GM21825 (cell line): ENCODE data around the gene ATP6V0A1.
"Not testable (repeated sequence)": the region's sequence is repeated elsewhere in the genome, so short reads cannot be mapped to it uniquely, and the experiment has no call there.

Source experiments
- ATAC-seq: cut with Tn5 transposase; IDR thresholded peaks from one replicate; pipeline ENCODE4 v1.9.1; 2021; ENCODE audit warnings: mild to moderate bottlenecking, moderate library complexity; ENCODE audit not compliant: unreplicated experiment

Gene ATP6V0A1

DNA sequence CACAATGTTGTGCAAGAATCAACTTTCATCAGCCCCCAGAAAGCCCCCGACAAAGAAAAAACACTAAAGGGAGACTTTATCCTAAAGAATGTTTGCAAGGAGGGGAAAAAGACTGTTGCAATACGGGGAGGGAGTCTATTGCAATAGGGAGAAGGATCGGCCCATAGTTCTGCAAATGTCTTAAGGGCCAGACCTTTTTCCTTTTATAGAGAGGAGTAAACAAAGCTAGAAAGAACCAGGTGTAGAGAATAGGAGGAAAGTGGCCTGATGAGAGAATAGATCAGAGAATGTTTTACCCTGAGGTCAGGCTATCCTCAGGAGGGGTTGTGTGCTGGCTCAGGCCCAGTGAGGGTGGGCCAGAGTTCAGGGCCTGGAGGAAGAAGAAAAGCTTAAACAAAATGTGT lies 26.9 kb upstream of the ATP6V0A1 start:
- ATAC-seq, result no peak

DNA sequence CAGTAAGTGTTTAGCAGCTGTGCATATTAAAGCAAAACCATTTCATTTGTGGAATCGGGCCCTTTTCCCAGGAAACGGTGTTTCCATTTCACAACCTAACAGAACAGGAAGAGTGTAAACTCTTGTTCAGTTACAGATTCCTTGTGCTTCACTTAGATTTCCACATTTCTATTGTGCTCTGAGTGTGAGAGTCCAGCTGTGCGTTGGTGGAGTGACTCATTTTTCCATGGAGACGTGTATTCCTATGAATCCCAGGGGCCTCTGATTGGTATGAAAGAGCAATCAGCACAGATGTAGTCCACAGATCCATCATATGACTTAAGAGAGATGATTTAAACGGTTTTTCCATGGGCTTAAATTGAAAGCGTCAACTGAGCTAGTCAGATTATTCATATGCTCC lies 22.3 kb upstream of the ATP6V0A1 start:
- no peak for ATAC-seq

DNA sequence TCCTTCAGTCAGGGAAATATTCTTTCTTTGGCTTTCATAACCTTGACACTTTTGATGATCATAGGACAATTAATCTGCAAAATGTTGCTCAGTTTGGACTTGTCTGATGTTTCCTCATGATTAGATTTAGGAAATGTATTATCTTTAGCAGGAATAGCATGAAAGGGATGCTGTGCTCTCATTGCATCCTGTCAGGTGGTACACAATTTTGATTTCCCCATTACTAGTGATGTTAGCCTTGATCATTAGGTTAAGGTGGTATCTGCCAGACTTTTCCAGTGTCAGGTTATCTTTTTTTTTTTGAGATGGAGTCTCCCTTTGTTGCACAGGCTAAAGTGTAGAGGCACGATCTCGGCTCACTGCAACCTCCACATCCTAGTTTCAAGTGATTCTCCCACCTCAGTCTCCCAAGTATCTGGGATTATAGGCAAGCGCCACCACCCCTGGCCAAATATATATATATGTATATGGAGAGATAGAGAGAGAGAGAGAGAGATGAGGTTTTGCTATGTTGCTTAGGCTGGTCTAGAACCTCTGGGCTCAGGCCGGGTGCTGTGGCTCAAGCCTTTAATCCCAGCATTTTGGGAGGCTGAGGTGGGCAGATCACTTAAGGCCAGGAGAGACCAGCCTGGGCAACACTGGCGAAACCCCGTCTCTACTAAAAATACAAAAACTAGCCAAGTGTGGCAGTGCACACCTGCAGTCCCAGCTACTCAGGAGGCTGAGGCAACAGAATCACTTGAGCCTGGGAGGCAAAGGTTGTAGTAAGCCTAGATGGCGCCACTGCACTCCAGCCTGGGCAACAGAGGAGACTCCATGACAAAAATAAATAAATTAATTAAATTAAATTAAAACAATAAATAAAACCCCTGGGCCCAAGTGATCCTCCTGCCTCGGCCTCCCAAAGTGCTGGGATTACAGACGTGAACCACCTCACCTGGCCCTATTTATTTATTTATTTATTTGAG lies 19.8 kb upstream of the ATP6V0A1 start:
- no peak for ATAC-seq

DNA sequence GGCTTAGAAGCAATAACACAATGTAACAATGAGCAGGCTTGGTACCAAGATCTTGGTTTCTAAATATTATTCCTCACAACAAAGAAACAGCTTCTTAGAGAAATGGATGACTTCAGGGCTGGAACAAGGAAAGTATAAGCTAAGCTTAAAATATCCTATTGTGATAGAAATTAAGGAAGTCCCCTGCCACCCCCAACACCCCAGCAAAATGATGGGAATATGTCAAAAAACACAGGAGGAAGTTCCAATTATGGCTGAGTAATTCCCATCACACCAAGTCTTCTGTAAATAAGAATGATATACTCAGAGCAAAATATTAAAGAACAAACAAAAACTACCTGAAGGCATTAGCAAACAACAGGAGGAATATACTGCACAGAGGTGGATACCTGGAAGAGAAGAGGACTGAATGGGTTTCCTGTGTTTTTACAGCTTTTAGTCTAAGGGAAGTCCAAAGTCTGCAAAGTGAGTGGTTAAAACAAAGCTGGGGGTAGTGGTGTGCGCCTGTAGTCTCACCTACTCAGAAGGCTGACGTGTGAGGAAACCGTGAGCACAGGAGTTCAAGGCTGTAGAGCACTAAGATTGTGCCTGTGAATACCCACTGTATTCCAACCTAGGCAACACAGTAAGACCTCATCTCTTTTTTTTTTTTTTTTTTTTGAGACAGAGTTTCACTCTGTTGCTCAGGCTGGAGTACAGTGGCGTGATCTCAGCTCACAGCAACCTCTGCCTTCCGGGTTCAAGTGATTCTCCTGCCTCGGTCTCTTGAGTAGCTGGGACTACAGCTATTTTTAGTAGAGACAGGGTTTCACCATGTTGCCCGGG lies 17.1 kb upstream of the ATP6V0A1 start:
- no peak for ATAC-seq

DNA sequence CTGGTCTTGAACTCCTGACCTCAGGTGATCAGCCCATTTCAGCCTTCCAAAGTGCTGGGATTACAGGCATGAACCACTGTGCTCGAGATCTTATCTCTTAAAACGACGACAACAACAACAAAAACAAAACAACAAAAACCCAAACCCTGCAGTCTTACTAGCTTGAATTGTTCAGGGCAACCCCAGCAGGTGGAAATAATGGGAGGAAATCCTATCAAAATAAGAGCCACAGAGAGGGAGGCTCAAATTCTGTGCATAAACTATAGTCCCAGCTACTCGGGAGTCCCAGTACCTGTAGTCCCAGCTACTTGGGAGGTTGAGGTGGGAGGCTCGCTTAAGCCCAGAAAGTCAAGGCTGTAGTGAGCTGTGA lies 16.5 kb upstream of the ATP6V0A1 start:
- ATAC-seq, result no peak

DNA sequence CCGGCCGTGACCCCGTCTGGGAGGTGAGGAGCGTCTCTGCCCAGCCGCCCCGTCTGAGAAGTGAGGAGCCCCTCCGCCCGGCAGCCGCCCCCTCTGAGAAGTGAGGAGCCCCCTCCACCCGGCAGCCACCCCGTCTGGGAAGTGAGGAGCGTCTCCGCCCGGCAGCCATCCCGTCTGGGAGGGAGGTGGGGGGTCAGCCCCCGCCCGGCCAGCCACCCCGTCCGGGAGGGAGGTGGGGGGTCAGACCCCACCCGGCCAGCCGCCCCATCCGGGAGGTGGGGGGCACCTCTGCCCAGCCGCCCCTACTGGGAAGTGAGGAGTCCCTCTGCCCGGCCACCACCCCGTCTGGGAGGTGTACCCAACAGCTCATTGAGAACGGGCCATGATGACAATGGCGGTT lies 9.5 kb upstream of the ATP6V0A1 start:
- not testable (repeated sequence) for ATAC-seq

DNA sequence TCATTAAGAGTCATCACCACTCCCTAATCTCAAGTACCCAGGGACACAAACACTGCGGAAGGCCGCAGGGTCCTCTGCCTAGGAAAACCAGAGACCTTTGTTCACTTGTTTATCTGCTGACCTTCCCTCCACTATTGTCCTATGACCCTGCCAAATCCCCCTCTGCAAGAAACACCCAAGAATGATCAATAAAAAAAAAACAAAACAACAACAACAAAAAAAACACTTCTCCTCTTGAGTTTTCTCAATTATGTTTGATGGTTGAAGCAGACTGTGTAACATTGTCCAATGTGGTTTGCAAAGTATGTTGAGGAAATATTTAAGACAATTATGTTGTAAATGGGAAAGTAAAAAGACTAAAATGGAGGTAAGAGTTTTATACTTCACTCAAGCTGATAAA lies 8.8 kb upstream of the ATP6V0A1 start:
- not testable (repeated sequence) for ATAC-seq

DNA sequence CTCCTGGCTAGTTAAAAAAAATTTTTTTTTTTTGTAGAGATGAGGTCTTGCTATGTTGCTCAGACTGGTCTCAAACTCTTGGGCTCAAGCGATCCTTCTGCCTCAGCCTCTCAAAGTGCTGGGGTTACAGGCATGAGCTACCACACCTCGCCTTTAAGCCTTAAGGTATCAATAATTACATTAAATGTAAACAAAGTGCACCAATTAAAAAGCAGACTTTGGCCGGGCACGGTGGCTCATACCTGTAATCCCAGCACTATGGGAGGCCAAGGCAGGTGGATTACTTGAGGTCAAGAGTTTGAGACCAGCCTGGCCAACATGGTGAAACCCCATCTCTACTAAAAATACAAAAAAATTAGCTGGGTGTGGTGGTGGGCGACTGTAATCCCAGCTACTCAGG lies 7.4 kb upstream of the ATP6V0A1 start:
- ATAC-seq, result not testable (repeated sequence)

DNA sequence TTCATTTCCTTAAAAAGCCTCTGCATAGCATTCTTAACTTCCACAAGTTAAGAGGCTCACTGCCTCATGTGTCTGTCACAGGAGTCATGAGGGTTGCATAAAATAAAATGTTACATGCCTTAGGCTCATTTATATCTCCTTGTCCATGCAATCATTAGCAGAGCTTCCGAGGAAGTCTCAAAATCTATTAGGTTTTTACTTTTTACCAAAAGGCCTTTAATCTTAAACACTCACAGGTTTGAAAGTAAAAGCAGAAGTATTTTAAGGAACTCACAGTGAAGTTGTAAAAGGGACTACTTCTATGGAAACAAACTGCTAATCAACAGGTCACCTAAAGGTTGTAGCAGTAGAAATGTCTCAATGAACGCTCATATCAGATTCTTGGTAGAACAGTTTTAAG lies 5.2 kb upstream of the ATP6V0A1 start:
- ATAC-seq, result no peak

DNA sequence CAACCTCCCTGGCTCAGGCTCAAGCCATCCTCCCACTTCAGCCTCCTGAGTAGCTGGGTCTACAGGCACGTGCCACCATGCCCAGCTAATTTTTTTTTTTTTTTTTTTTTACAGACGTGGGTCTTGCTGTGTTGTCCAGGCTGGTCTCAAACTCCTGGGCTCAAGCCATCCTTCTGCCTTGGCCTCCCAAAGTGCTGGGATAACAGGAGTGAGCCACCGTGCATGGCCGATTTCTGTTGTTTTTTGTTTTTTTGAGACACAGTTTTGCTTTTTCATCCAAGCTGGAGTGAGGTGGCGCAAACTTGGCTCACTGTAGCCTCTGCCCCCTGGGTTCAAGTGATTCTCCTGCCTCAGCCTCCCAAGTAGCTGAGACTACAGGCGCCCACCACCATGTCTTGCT lies 3.7 kb upstream of the ATP6V0A1 start:
- not testable (repeated sequence) for ATAC-seq

DNA sequence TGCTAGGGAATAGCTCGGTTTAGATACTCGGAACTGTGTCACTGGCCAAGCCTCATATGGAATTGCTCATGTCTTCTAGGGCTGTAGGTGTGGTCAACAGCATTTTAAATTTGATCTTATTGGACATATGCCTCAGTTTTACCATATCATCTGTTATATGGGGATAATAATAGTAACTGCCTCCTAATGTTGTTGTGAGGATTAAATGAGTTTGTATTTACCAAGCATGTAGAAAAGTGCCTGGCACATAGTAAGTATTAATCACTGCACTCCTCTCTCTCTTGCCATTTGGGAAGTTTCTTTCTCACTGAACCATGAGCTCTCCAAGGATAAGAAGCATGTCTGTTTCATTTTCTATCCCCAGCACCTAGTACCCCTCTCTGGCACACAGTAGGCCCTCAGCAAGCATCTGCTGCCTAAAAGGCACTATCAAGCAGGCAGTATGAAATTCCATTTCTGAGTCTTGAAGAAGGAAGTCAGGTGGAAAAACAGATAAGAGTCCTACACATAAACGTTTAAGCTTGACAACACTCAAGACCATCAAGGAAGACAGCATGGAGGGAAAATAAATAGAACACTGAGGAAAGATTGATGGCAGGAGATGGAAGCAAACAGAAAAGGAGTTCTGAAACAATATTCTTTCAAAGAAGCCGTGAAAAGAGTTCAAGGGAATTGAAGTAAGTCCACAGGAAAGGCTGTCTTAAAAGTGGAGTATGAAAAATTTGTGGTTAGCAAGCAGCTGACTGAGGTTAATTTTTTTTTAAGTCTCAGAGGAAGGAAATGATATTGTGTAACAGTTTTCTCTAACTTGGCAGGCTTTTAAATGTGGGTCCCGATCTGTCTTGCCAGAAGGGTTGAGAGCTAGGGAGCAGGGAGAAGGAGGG lies 2.2 kb upstream of the ATP6V0A1 start:
- ATAC-seq, result peak; percentile 31

DNA sequence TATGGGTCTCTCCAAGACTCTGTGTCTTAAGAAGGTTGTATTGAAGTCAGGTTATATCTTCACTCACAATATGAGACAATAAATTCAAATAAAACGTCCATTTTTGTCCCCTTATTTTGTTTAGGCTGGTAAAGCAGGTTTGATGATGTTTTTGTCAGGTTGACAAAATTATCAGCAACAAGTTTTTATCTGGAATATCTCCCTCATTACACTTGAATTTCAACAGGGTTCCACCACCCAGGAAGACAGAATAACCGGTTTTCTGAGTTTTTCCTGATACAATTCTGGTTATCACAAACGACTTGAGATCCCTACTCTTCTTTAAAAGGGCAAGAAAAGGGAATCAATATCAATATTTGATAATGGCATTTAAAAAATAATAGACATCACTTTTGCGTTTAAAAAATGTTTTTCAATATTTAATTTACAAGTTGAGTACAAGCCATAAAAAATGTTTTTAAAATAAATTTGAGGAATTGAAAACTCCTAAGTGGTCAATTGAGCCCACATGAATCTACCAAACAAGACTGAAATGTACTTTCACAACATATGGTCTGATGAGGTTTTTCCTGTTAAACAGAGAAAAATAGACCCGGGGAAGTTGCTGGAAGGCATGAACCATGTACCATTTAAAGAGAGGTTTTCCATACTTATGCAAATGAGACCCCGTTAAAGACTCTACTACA lies 1.4 kb upstream of the ATP6V0A1 start:
- ATAC-seq, result no peak

DNA sequence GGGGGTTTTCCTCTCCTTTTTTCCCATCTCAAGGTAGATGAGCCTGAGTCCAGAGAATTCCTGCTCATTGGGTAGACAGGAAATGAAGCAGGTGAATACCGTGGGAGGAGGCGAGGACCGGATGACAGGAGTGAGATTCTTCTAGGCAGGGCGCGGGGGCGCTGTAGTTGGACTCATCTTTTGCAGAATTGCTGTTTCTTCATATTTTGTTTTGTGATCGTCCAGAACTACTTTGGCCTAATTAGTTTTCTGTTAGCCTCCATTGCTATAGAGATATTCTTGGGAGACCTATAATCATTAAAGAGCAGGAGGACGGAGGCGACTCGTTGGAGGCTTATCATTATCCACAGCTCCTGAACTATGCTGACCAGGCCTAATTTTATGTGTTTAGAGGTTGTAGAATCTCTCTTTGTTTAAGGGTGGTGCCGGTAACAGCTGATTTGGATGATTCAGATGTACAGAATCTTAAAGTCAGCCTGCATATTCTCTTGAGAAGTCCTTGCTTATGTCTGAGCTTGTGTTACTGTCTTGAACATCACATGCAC lies 650 bp downstream of the ATP6V0A1 start:
- no peak for ATAC-seq

DNA sequence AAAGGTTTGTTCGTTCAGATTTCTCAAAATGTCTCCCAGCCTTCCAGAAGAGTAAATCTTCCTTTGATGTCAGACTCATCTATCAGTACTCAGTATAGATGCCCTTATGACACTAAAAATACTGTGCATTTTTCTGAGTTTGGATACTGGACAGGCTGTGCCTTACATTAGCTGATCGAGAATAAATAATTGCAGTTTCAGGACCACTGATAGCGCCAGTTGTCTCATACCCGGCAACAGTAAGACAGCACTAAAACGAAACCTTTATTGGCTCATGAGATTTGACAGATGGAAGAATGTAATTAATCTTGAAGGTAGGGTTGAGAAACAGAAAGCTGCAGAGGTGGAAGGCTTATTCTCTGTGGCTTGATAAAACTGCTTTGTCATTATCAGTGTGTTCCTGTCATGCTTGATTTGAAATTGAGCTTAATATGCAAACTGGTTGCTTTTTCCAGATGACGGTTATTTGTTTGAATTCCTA lies 1.2 kb downstream of the ATP6V0A1 start:
- no peak for ATAC-seq

DNA sequence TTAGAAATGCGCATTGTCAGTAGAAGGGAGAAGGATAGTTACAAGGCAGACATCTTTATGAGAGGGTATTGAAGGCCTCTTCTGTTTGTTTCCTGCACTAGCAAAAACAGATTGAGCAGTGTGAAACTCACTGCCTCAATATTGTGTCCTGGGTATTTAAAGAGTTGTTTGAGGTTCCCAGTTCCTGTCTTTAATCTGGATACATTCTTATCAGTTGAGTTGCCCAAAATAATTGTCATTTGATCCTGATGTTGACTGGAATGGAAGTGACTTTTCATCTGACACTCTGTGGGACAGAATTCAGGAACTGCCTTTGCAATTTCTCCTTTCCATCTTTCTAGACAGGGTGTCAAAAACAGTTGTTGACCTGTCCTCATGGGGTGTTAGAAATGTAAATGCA lies 1.7 kb downstream of the ATP6V0A1 start:
- no peak for ATAC-seq

DNA sequence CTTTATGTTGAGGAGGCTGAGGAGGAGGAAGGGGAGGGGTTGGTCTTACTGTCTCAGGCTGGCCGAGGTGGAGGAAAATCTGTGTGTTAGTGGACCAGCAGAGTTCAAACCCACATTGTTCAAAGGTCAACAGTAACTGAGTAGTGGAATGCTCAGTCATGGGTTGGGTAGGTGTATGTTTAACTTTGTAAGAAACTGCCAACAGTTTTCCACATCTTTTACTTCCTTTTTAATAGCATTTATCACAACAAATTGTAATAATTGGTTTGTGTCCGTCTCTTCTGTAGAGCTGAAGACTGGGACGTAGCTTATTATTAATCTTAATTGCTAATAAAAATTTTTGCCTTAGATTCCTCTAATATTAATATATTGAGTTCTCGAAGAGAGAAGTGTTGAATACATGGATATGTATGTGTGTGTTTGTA lies 5.3 kb downstream of the ATP6V0A1 start:
- no peak for ATAC-seq

DNA sequence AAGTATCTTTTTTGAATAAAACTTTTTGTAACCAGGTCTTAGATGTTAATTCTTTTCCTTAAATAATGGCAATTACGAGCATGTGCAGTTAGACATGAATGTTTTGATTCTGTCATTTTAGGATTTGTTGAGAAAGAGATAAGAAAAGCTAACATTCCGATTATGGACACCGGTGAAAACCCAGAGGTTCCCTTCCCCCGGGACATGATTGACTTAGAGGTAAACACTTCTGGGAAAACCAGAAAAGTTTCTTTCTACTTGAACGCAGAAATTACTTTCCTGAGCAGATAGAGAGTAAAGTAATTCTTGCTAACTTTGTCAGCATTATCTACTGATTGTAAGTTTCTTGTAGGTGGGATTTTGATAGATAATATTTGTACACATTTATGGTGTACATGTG lies 9.2 kb downstream of the ATP6V0A1 start:
- ATAC-seq, result no peak

DNA sequence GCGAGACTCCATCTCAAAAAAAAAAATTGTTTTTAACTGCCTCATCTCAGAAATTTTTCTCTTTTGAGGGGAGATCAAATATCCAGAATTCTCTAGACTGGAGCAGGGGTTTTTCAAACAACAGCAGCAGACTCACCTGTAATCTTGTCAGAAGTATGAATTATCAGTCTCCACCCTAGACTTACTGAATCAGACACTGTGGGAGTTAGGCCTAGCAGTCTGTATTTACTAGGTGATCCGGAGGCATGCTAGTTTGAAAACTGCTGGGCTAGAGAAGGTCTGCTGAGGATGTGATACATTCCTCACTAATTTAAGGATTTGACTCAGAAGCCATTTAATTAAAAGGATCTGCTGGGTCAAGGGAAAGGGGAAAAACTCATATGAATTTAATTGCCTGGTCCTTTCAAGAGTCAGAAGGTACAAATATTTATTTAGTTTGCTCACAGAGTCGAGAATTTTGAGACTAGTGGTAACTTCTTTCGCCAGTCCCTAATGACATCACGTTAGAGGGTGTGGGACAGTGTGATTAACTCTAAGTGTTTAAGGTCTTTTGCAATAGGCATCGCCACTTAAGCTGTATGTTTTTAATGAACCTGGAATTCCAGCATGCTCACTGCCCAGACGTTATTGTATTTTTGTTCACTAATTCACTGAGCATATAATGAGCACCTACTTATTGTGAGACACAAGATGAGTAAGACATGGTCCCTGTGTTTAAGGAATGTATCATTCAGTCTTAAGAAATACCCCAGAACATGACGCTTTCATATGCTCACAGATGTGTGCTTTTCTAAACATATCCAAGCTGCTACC lies 14.2 kb downstream of the ATP6V0A1 start:
- ATAC-seq, result no peak

DNA sequence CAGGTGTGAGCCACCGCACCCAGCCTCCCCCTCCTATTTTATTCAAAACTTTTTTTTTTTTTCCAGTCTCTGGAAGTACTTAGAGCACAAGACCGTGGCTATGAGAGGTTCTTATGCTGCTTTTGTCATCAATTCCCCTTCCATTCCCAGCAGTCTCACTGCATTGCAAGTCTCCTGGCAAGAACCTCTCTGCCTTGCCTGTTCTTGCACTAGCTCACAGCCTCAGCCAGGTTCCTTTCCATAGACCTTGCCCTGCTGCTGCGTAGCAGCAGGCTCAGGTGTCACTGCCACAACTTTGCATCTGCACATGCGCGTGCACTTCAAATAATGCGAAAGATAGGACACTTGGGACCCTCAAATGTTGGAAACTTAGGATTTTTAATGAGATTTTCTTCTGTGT lies 15.6 kb downstream of the ATP6V0A1 start:
- no peak for ATAC-seq
